Measurements from ENCODE around the gene DIS3L2. TPM values are rescaled to one million over a fixed set of nuclear protein-coding genes. Genes with fewer than 3 reads are reported as not detected.
"Not testable (repeated sequence)": the region's sequence is repeated elsewhere in the genome, so short reads cannot be mapped to it uniquely, and the experiment has no call there.

Gene DIS3L2
- polyA plus RNA-seq, 3 donors from 2014 or later, result 7.6 to 22.5 (median 8.1) TPM

DNA sequence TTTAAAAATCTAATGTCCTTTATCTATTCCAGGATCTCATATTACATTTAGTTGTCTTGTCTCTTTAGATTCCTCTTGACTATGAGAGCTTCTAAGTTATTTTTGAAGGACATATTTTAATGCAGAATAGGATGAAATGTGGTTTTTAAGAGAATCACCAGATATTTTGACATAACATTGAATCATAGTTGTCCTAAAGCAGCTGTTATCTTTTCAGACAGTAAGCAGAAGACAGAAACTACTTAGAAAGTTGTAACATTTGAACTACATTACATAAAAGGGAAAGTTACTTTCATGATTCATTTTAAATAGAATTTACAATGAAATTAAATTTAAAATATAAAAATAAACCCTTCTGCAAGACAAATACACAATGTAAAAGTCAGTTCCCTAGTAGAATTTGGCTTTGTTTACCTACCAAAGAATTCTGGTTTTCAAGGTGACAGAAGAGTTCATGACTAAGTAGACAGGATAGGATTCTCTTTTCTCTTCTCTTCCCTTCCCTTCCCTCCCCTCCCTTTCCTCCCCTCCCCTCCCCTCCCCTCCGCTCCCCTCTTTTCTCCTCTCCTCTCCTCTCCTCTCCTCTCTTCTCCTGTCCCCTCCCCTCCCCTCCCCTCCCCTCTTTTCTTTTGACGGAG is 186.0 kb downstream of the DIS3L2 start:
- Mint-ChIP-seq H3K36me3 (peaks cover 4 to 13% (median 7%) of the 10 kb centered on the region in 3 donors), H3K27ac (no peak overlapping the region), H3K4me3 (no peak overlapping the region), H3K9me3 (no peaks in the 10 kb centered on the region), H3K4me1 (no peaks in the 10 kb centered on the region), H3K27me3 (ENCODE audit: low read depth in 3 of 3) (no peaks in the 10 kb centered on the region)
- DNase-seq, result no peak

DNA sequence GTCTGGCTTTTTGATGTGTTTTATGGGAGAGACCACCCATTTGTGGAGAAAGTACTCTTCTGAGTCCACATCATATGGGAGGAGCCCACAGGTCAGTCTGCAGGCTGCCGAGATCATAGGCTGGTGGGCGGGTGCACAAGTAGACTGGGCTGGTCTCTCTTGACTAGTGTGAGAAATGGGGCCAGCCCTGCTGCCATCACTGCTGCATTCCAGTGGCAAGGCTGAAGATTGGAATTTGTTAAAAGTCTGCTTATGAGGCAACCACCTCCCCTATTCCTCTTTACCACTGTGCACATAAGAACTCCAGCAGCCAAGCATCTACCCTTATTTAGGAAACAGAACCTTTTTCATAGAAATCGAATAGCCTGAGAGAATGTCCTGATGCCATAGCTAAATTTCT is 200.7 kb downstream of the DIS3L2 start:
- DNase-seq, result no peak
- Mint-ChIP-seq H3K27me3 (ENCODE audit: low read depth in 3 of 3) (no peaks in the 10 kb centered on the region), H3K9me3 (no peaks in the 10 kb centered on the region), H3K4me1 (no peaks in the 10 kb centered on the region), H3K36me3 (peaks cover 16 to 27% (median 24%) of the 10 kb centered on the region in 3 donors), H3K4me3 (no peak overlapping the region), H3K27ac (no peak overlapping the region)

DNA sequence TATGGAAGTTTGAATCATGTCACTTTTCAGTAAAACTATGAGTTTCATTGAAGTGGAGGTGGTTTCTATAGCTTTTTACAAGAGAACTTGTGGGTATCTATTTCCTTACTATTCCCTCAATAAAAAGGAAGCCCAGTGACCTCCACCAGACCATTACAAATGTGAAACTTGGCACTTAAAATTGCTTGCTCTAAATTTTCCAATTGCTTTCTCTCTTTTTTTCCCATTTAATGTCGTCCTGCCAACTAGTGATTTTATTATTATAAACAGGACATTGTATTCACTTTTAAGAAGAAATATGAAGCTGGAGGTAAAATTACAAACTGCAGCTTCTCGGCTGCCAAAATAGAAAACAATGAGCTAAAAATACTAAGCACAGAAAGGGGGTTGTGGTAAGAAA is 208.9 kb downstream of the DIS3L2 start:
- H3K27me3 Mint-ChIP-seq (ENCODE audit: low read depth in 3 of 3), result no peaks in the 10 kb centered on the region
- H3K4me1 Mint-ChIP-seq, result no peaks in the 10 kb centered on the region
- no peak overlapping the region for H3K27ac Mint-ChIP-seq
- peaks cover 0 to 8% (median under 1%) of the 10 kb centered on the region in 3 donors for H3K36me3 Mint-ChIP-seq
- H3K4me3 Mint-ChIP-seq, result no peak overlapping the region
- no peaks in the 10 kb centered on the region for H3K9me3 Mint-ChIP-seq
- DNase-seq, result no peak

DNA sequence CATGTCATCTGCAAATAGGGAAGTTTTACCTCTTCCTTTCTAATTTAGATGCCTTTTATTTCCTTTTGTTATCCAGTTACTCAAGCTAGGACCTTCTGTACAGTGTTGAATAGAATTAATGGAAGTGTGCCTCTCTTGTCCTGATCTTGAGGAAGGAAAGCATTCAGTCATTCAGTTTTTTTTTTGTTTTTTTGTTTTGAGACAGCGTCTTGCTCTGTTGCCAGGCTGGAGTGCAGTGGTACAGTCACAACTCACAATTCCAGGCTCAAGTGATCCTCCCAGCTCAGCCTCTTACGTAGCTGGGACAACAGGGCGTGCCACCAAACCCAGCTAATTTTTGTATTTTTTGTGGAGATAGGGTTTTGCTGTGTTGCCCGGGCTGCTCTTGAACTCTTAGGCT is 213.1 kb downstream of the DIS3L2 start:
- Mint-ChIP-seq H3K27me3 (ENCODE audit: low read depth in 3 of 3) (no peaks in the 10 kb centered on the region), H3K4me1 (no peaks in the 10 kb centered on the region), H3K9me3 (no peaks in the 10 kb centered on the region), H3K4me3 (no peak overlapping the region), H3K36me3 (peaks cover 0 to 17% (median 0%) of the 10 kb centered on the region in 3 donors), H3K27ac (no peak overlapping the region)
- no peak for DNase-seq

DNA sequence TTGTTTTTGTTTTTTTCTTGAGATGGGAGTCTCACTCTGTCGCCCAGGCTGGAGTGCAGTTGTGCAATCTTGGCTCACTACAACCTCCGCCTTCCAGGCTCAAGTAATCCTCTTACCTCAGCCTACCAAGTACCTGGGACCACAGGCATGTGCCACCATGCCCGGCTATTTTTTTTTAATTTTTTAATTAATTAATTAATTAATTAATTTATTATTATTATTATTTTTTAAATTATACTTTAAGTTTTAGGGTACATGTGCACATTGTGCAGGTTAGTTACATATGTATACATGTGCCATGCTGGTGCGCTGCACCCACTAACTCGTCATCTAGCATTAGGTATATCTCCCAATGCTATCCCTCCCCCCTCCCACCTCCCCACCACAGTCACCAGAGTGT is 215.1 kb downstream of the DIS3L2 start:
- Mint-ChIP-seq H3K27ac (peak overlapping the region in 1 of 6 donors; percentile 3), H3K36me3 (peaks cover 0 to 20% (median 0%) of the 10 kb centered on the region in 3 donors)
- DNase-seq; H3K27me3 Mint-ChIP-seq (ENCODE audit: low read depth in 3 of 3); H3K4me3 Mint-ChIP-seq; H3K4me1 Mint-ChIP-seq; H3K9me3 Mint-ChIP-seq: not testable (repeated sequence)

DNA sequence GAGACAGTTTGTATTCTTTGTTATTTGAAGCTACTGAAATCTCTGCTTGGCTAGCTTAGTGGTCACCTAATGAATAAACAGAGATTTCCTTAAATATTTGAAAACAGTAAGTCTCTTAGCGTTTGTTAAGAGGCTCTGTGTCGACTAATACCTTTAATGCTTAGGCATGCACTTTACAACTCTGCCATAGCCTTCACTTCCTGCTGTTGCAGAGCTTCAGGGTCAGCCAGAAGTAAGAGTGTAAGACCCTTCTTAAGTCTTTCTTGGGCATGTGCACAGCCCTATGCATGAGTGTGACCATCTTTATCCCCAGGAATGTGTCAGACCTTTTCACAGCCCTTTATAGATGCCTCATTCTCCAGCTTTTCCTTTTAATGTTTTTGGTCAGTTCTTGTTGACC is 221.8 kb downstream of the DIS3L2 start:
- Mint-ChIP-seq H3K9me3 (peaks cover 0 to 6% (median 2%) of the 10 kb centered on the region in 6 donors), H3K4me1 (no peaks in the 10 kb centered on the region), H3K36me3 (peaks cover 4 to 24% (median 23%) of the 10 kb centered on the region in 3 donors), H3K27ac (no peak overlapping the region), H3K27me3 (ENCODE audit: low read depth in 3 of 3) (no peaks in the 10 kb centered on the region), H3K4me3 (no peak overlapping the region)
- no peak for DNase-seq

DNA sequence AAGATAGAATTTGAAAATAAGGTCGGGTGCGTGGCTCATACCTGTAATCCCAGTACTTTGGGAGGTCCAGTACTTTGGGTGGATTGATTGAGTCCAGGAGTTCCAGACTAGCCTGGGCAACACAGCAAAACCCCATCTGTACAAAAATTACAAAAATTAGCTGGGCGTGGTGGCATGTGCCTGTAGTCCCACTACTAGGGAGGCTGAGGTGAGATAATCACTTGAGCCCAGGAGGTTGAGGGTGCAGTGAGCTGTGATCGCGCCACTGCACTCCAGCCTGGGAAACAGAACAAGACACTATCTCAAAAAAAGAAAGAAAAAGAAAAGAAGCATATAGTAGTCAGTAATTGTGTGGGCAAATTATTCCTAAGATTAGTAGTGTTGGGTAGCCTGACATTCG is 222.8 kb downstream of the DIS3L2 start:
- H3K36me3 Mint-ChIP-seq, result peaks cover 4 to 24% (median 23%) of the 10 kb centered on the region in 3 donors
- H3K27me3 Mint-ChIP-seq (ENCODE audit: low read depth in 3 of 3), result no peaks in the 10 kb centered on the region
- no peaks in the 10 kb centered on the region for H3K4me1 Mint-ChIP-seq
- H3K9me3 Mint-ChIP-seq, result peaks cover 0 to 6% (median 2%) of the 10 kb centered on the region in 6 donors
- H3K27ac Mint-ChIP-seq, result no peak overlapping the region
- DNase-seq, result no peak
- no peak overlapping the region for H3K4me3 Mint-ChIP-seq

DNA sequence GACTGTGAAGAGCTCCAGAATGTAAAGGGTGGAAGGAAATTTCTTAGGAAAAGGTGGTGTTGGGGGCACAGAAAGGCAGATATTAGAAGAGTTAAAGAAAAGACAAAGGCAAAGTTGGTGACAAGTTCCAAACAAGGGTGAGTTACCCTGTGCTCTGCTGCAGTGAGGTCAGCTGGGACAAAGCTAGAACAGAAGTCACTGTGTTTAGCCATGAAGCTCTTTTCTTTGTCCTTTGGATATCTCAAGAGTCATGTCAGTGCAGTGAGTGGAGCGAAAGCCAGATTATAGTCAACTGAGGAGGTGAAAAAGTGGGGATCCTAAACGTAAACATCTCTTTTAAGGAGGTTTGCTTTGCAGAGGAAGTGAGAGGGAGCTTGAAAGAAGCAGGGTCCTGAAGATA is 229.3 kb downstream of the DIS3L2 start:
- no peaks in the 10 kb centered on the region for H3K27me3 Mint-ChIP-seq (ENCODE audit: low read depth in 3 of 3)
- no peak for DNase-seq
- H3K36me3 Mint-ChIP-seq, result peaks cover 23 to 31% (median 30%) of the 10 kb centered on the region in 3 donors
- peaks cover 0 to 6% (median 2%) of the 10 kb centered on the region in 6 donors for H3K9me3 Mint-ChIP-seq
- H3K4me1 Mint-ChIP-seq, result no peaks in the 10 kb centered on the region
- no peak overlapping the region for H3K4me3 Mint-ChIP-seq
- H3K27ac Mint-ChIP-seq, result peak overlapping the region in 1 of 6 donors; percentile 50

DNA sequence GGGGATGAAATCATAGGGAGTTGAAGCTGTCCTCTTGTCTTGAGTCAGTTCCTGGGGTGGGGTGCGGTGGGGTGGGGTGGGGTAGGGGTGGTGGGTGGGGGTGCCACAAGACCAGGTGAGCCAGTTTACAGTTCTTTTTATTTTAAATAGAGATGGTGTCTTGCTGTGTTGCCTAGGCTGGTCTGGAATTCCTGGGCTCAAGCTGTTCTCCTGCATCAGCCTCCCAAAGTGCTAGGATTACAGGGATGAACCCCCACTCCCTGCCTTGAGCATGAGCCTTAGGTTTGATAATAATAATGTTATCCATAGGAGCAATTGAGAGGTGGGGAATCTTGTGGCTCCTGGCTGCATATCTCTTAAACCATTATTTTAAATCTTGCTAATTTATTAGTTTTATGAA is 234.0 kb downstream of the DIS3L2 start:
- Mint-ChIP-seq H3K27ac (no peak overlapping the region), H3K4me3 (no peak overlapping the region), H3K9me3 (peaks cover 0 to 6% (median 2%) of the 10 kb centered on the region in 6 donors), H3K27me3 (ENCODE audit: low read depth in 3 of 3) (no peaks in the 10 kb centered on the region), H3K36me3 (peaks cover 30 to 47% (median 31%) of the 10 kb centered on the region in 3 donors), H3K4me1 (no peaks in the 10 kb centered on the region)
- DNase-seq, result no peak

DNA sequence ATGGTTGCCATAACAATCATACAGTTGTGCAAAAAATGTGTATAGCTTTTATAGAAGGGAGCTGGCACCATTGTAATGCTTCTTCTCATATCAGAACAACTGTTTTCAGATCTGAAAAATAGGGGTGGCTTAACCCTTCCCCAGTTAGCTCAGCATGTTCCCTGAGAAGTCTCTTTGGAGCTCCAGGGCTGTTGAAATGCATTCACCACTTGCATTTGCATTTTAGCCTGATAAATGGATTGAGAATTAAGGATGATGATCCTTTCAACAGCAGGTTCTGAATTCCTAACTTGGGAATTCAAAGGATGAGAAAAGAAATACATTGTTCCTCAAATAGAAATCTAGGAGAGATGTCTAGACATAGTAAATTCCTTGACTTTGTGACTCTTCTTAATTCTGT is 235.3 kb downstream of the DIS3L2 start:
- Mint-ChIP-seq H3K27me3 (ENCODE audit: low read depth in 3 of 3) (no peaks in the 10 kb centered on the region), H3K4me1 (no peaks in the 10 kb centered on the region), H3K9me3 (peaks cover 0 to 6% (median 2%) of the 10 kb centered on the region in 6 donors), H3K27ac (no peak overlapping the region), H3K36me3 (peaks cover 33 to 52% (median 40%) of the 10 kb centered on the region in 3 donors), H3K4me3 (no peak overlapping the region)
- DNase-seq, result no peak

DNA sequence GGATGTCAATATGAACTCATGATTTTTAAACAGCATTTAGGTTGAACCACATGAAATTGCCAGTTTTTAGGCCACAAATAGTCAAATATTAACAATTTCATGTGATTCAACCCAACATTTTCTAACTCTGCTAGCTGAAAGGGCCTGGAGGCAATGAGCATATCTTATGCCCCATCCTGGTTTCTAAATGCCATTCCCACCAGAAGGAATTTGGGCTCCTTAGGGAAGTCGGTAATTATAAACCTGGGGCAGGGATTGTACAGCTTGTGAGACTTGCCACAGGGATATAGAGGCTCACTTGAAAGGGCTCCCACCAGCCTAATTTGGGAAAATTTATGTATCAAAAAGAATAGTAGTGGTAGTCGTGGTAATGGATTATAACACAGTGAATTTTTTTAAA is 238.7 kb downstream of the DIS3L2 start:
- no peak overlapping the region for H3K27ac Mint-ChIP-seq
- DNase-seq, result no peak
- peaks cover 4 to 15% of the 10 kb centered on the region in 2 donors for H3K4me1 Mint-ChIP-seq
- no peaks in the 10 kb centered on the region for H3K27me3 Mint-ChIP-seq (ENCODE audit: low read depth in 3 of 3)
- H3K9me3 Mint-ChIP-seq, result peaks cover 0 to under 1% (median 0%) of the 10 kb centered on the region in 6 donors
- peaks cover 15 to 37% (median 21%) of the 10 kb centered on the region in 3 donors for H3K36me3 Mint-ChIP-seq
- no peak overlapping the region for H3K4me3 Mint-ChIP-seq

DNA sequence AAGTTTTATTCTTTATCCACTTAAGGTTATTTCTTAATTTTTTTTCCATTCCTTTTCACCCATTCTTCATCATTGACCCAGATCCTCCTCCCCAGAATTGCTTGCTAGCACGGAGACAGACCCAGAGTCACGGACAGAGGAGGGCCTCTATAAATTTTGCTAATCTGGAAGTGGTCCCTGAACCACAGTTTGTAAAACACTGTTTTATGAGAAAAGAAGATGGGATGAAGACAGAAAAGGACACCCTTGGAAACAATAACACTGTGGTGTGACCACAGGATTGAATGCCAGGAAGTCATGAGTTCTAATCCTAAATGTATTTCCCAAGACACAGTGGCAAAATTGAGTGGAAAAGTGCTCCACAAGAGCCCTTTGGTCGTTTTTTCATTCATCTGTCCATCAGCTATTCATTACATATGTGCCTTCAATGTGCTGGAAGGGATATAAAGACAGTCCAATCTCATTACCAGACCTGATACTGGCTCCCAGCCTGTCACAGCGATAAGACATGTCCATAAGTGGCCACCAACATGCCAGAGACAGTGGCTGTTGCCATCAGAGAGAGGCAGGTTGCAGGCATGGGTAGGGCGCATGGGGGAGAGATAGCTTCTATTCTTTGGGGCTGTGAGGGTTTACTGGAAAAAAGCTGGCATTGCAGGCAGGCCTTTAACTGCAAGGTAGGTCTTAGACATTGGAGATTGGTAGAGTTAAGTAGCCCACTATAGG is 241.8 kb downstream of the DIS3L2 start:
- Mint-ChIP-seq H3K27me3 (ENCODE audit: low read depth in 3 of 3) (no peaks in the 10 kb centered on the region), H3K36me3 (peaks cover 10 to 30% (median 20%) of the 10 kb centered on the region in 3 donors), H3K4me1 (peaks cover 4 to 15% of the 10 kb centered on the region in 2 donors), H3K9me3 (no peaks in the 10 kb centered on the region), H3K4me3 (no peak overlapping the region), H3K27ac (no peak overlapping the region)
- DNase-seq, result no peak

DNA sequence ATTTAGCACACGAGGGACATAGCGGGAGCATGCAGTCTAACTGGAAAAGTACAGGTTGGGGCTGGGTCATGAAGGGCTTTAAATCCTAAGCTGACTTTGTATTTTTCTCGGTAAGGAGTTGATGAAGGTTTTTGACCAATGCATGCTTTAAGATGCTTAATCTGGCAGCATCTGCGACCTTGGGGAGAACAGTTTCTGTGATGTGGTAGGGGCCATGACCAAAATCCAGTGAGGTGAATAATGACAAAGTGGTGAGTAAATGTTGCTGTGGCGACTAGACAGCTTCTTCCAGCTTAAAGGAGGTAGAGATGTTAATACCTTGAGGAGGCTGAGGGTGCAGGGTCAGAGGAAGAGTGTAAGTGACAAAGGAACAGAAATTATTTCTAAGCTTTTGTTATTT is 242.4 kb downstream of the DIS3L2 start:
- Mint-ChIP-seq H3K36me3 (peaks cover 10 to 25% (median 17%) of the 10 kb centered on the region in 3 donors), H3K4me3 (no peak overlapping the region), H3K27ac (no peak overlapping the region), H3K4me1 (peaks cover 4 to 15% of the 10 kb centered on the region in 2 donors), H3K27me3 (ENCODE audit: low read depth in 3 of 3) (no peaks in the 10 kb centered on the region), H3K9me3 (no peaks in the 10 kb centered on the region)
- peak; percentile 31 to 51 (median 48) for DNase-seq

DNA sequence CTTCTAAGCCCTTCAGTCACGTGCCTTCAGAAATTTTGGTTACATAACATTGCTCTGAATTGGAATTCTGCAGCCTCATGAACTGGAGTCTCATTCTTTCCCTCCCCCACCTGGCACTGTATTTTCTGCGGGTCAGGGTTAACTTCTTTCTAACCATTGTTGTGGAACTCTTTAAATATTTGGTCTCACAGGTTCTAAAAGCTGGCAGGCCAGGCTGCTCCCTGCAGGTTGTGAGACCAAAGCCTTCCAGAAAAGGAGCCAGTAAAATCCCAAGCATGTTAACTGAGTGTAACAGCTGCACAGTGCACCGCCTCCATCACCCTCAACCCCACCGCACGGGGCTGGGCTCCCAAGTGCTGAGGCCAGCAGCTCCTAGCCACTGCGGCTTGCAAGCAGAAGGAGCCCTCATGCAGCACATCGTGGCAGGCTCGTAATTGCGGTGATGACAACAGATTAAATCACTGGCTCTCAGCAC is 243.0 kb downstream of the DIS3L2 start:
- Mint-ChIP-seq H3K27ac (no peak overlapping the region), H3K36me3 (peaks cover 10 to 25% (median 17%) of the 10 kb centered on the region in 3 donors), H3K27me3 (ENCODE audit: low read depth in 3 of 3) (no peaks in the 10 kb centered on the region), H3K9me3 (no peaks in the 10 kb centered on the region), H3K4me1 (peaks cover 4 to 15% of the 10 kb centered on the region in 2 donors), H3K4me3 (no peak overlapping the region)
- no peak for DNase-seq
